BE2C (cell line): ENCODE results near the gene KAZALD1.

Source experiments
- DNase-seq: peaks from one replicate; pipeline ENCODE4 v3.0.0-alpha.2; 2020
- H3K27me3 ChIP-seq: fragments of 250-450 bp; sonication (Bioruptor Pico); 2 replicates; pipeline ENCODE4 v1.5.1; 2020; ENCODE audit warnings: mild to moderate bottlenecking
- H3K36me3 ChIP-seq: fragments of 250-450 bp; sonication (Bioruptor Pico); 2 replicates; pipeline ENCODE4 v1.5.1; 2020; ENCODE audit warnings: mild to moderate bottlenecking
- H3K4me1 ChIP-seq: fragments of 250-450 bp; sonication (Bioruptor Pico); 2 replicates; pipeline ENCODE4 v1.5.1; 2020
- H3K4me3 ChIP-seq: 2 replicates; pipeline ENCODE4 v1.5.1; 2011; ENCODE audit warnings: low read depth, low read length
- H3K9me3 ChIP-seq: fragments of 250-450 bp; sonication (Bioruptor Pico); 2 replicates; pipeline ENCODE4 v1.5.1; 2020
- TF ChIP-seq, protein P1 (sequence below): IDR thresholded peaks from 2 replicates; pipeline ENCODE4 v1.5.1; 2012; ENCODE audit warnings: mild to moderate bottlenecking, low read depth, low read length

Gene KAZALD1

DNA sequence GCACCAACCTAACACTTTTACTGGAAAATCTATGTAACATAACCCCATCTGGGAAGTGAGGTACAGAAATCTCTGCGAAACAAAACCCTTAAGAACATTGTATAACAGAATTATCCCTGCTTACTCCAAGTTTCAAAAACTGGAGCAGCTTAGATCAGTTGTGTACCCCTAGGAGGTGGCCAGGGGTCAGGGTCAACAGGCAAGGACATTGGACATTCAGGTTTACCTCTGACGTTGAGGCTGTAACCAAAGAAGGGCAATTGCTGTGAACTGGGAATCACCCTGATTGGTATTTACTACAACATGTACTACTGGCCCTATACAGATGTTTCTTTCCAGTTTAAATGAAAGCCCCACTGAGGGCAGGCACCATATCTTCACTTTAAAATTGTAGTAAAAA lies 17.7 kb upstream of the KAZALD1 start:
- no peaks in the 10 kb centered on the region for H3K36me3 ChIP-seq
- no peaks in the 10 kb centered on the region for H3K27me3 ChIP-seq
- no peak overlapping the region for H3K4me3 ChIP-seq
- DNase-seq, result no peak
- H3K9me3 ChIP-seq, result no peaks in the 10 kb centered on the region
- TF ChIP-seq, protein P1, sequence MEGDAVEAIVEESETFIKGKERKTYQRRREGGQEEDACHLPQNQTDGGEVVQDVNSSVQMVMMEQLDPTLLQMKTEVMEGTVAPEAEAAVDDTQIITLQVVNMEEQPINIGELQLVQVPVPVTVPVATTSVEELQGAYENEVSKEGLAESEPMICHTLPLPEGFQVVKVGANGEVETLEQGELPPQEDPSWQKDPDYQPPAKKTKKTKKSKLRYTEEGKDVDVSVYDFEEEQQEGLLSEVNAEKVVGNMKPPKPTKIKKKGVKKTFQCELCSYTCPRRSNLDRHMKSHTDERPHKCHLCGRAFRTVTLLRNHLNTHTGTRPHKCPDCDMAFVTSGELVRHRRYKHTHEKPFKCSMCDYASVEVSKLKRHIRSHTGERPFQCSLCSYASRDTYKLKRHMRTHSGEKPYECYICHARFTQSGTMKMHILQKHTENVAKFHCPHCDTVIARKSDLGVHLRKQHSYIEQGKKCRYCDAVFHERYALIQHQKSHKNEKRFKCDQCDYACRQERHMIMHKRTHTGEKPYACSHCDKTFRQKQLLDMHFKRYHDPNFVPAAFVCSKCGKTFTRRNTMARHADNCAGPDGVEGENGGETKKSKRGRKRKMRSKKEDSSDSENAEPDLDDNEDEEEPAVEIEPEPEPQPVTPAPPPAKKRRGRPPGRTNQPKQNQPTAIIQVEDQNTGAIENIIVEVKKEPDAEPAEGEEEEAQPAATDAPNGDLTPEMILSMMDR, result no peak
- H3K4me1 ChIP-seq, result peaks cover 18% of the 10 kb centered on the region

DNA sequence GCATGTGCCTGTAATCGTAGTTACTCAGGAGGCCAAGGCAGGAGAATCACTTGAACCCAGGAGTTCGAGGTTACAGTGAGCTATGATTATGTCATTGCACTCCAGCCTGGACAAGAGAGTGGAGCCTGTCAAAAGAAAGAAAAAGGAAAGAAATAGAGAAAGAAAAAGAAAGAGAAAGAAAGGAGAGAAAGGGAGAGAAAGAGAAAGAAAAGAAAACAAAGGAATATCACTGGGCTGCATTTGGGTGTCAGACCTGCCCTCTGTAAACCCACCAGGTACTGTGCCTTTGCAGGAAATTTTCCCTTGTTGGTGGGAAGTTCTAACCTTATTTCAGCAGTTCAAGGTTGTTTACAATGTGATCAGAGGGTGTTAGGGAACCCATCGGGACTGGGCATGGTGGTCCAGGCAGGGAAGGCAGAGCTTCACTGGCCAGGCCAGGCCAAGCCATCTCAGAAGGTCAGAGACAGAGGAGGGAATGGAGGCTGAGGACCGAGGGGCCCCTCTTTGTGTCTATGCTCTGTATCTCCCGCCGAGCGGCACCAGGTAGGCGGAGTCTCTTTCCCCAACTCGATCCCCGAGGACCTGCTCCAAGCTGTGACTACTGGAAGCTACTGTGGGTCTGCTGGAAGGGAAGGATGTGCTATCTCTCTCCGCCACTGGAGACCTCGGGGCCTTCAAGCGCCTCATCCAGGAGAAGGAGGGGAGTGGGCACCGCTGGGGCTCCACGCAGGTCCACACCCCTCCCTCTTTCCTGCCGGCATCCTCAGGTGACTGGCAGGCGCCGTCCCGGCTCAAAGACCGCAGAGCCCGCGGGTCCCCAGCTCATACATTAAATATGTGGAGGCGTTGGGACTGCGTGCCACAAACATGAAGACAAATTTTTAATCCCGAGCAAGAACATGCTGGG lies 15.2 kb upstream of the KAZALD1 start:
- H3K9me3 ChIP-seq, result no peaks in the 10 kb centered on the region
- TF ChIP-seq, protein P1, result no peak
- DNase-seq, result peak; percentile 38
- peaks cover 18% of the 10 kb centered on the region for H3K4me1 ChIP-seq
- H3K4me3 ChIP-seq, result no peak overlapping the region
- no peaks in the 10 kb centered on the region for H3K36me3 ChIP-seq
- no peaks in the 10 kb centered on the region for H3K27me3 ChIP-seq

- Histone ChIP-seq H3K27me3 (no peaks in the 10 kb centered on the region), H3K36me3 (no peaks in the 10 kb centered on the region)
- TF ChIP-seq, protein P1, result no peak
Measured at GRCh38 chr10:101047268-101047667, 14.5 kb upstream of the KAZALD1 start.

GRCh38 chr10:101047961-101048892 lies 13.6 kb upstream of the KAZALD1 start:
- Histone ChIP-seq H3K36me3 (no peaks in the 10 kb centered on the region), H3K27me3 (no peaks in the 10 kb centered on the region), H3K4me3 (no peak overlapping the region), H3K4me1 (peaks cover 10% of the 10 kb centered on the region), H3K9me3 (no peaks in the 10 kb centered on the region)
- TF ChIP-seq, protein P1, result no peak
- DNase-seq, result no peak

More at GRCh38 chr10:101047268-101047667, 14.5 kb upstream of the KAZALD1 start:
- H3K9me3 ChIP-seq, result no peaks in the 10 kb centered on the region
- H3K4me1 ChIP-seq, result peaks cover 12% of the 10 kb centered on the region
- DNase-seq, result no peak
- no peak overlapping the region for H3K4me3 ChIP-seq

DNA sequence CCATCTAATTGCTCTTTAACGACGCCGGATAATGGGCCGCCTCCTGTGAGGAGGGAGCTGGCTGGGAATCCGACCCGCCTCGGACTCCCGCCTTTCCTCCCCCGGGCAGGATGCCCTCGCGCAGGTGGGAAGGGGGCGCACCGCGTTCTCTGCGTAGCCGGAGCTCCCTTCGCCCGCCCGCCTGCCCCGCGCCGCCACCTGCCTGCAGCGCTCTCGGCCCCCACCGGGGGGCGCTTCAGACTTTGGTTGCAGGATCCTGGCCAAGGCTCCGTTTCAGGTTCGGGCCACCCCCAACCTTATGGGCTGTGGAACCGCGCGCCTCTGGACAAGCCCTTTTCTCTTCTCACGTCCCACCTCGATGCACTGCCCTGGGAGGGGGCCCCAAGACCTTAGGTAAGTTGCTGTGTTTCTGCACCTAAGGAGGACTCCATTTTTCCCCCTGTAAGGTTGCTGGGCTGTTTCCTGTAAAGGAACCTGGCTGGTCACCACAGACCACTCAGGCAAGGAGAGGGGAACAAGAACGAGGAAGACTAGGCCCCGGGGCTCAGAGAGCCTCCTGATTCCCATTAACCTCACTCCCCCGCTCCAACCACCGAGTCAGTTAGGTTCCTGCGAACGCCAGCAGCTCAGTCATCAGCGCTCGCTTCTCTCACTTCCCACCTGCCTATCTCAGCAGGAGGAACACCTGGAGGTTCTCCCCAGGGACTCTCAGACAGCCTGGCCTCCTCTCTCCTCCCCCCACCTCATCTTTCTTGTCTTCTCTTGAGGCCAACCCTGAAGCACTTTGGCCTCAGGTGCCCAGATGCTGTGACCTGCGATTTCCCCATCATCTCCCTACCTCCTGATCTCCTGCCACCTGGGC lies 11.3 kb upstream of the KAZALD1 start:
- no peaks in the 10 kb centered on the region for H3K9me3 ChIP-seq
- no peaks in the 10 kb centered on the region for H3K36me3 ChIP-seq
- TF ChIP-seq, protein P1, result peak; percentile 71
- H3K27me3 ChIP-seq, result no peaks in the 10 kb centered on the region
- H3K4me1 ChIP-seq, result peaks cover 7% of the 10 kb centered on the region
- DNase-seq, result peak; percentile 78
- H3K4me3 ChIP-seq, result peak overlapping the region; percentile 38
